HL-60 (cell line): Measurements from ENCODE around the gene NLGN1.

Experiments used
- DNase-seq, 2 experiments: peaks; one replicate each; pipeline ENCODE4 v3.0.0-alpha.2; 2010 to 2020; ENCODE audit warnings: low read depth in 1 of 2, low spot score in 1 of 2
- H3K27ac ChIP-seq: fragments of 250-450 bp; sonication (Bioruptor Pico); replicated peaks from 2 replicates; pipeline ENCODE4 v1.5.1; 2020; ENCODE audit warnings: mild to moderate bottlenecking, moderate library complexity
- H3K27me3 ChIP-seq: fragments of 250-450 bp; sonication (Bioruptor Pico); 2 replicates; pipeline ENCODE4 v1.5.1; 2021; ENCODE audit warnings: mild to moderate bottlenecking, moderate library complexity; ENCODE audit not compliant: insufficient read depth, poor library complexity, severe bottlenecking
- H3K4me3 ChIP-seq: replicated peaks from 2 replicates; pipeline ENCODE4 v1.5.1; 2011; ENCODE audit warnings: mild to moderate bottlenecking, control low read depth, low read length; ENCODE audit not compliant: insufficient read depth
- CTCF ChIP-seq: IDR thresholded peaks from one replicate; pipeline ENCODE4 v1.5.1; 2011; ENCODE audit warnings: low read length, control low read depth, inconsistent platforms; ENCODE audit not compliant: insufficient read depth
- GABPA ChIP-seq: IDR thresholded peaks from 2 replicates; pipeline ENCODE4 v1.6.1; 2012; ENCODE audit warnings: low read depth
- POLR2AphosphoS5 ChIP-seq: IDR thresholded peaks from 2 replicates; pipeline ENCODE4 v1.6.1; 2012; ENCODE audit warnings: low read depth
- REST ChIP-seq: IDR thresholded peaks from 2 replicates; pipeline ENCODE4 v1.6.1; 2012; ENCODE audit warnings: low read depth; ENCODE audit not compliant: insufficient replicate concordance
- SPI1 ChIP-seq: IDR thresholded peaks from 2 replicates; pipeline ENCODE4 v1.6.1; 2012; ENCODE audit warnings: low read depth, mild to moderate bottlenecking, borderline replicate concordance

The NLGN1 gene

GRCh38 chr3:174219738-174220137 is 822.2 kb downstream of the NLGN1 start:
- Histone ChIP-seq H3K27ac (no peak overlapping the region), H3K4me3 (no peak overlapping the region), H3K27me3 (no peaks in the 10 kb centered on the region)
- no peak for DNase-seq
- TF ChIP-seq SPI1 (no peak), CTCF (no peak)

- no peak for TF ChIP-seq SPI1
- no peak for TF ChIP-seq CTCF
- no peak for TF ChIP-seq GABPA
- TF ChIP-seq REST = no peak
- no peak for TF ChIP-seq POLR2AphosphoS5
- DNase-seq = no peak
- H3K27ac ChIP-seq = no peak overlapping the region
- H3K4me3 ChIP-seq = no peak overlapping the region
- H3K27me3 ChIP-seq = no peaks in the 10 kb centered on the region
Observed at GRCh38 chr3:174220775-174221554, 823.4 kb downstream of the NLGN1 start.

- TF ChIP-seq CTCF (no peak), SPI1 (no peak), POLR2AphosphoS5 (no peak), GABPA (no peak), REST (no peak)
- H3K27ac ChIP-seq = no peak overlapping the region
- DNase-seq = no peak
Observed at GRCh38 chr3:174223042-174223441, 825.5 kb downstream of the NLGN1 start.

GRCh38 chr3:174223626-174224025 is 826.1 kb downstream of the NLGN1 start:
- H3K27me3 ChIP-seq = no peaks in the 10 kb centered on the region
- no peak overlapping the region for H3K27ac ChIP-seq
- no peak overlapping the region for H3K4me3 ChIP-seq
- no peak for DNase-seq
- TF ChIP-seq SPI1 = no peak
- TF ChIP-seq CTCF = no peak
- TF ChIP-seq GABPA = no peak
- TF ChIP-seq POLR2AphosphoS5 = no peak

More at GRCh38 chr3:174223042-174223441, 825.5 kb downstream of the NLGN1 start:
- Histone ChIP-seq H3K4me3 (no peak overlapping the region), H3K27me3 (no peaks in the 10 kb centered on the region)
